Measurements from ENCODE around the gene USP7.

The USP7 gene

GRCh38 chr16:8952281-8952751 is 11.4 kb downstream of the USP7 start:
- no peak for DNase-seq (ENCODE audit: extremely low read depth, low read depth)
- H3K4me3 ChIP-seq (replicated peaks; ENCODE audit: low read depth, low read length) = no peak overlapping the region
- TF ChIP-seq, protein P1, sequence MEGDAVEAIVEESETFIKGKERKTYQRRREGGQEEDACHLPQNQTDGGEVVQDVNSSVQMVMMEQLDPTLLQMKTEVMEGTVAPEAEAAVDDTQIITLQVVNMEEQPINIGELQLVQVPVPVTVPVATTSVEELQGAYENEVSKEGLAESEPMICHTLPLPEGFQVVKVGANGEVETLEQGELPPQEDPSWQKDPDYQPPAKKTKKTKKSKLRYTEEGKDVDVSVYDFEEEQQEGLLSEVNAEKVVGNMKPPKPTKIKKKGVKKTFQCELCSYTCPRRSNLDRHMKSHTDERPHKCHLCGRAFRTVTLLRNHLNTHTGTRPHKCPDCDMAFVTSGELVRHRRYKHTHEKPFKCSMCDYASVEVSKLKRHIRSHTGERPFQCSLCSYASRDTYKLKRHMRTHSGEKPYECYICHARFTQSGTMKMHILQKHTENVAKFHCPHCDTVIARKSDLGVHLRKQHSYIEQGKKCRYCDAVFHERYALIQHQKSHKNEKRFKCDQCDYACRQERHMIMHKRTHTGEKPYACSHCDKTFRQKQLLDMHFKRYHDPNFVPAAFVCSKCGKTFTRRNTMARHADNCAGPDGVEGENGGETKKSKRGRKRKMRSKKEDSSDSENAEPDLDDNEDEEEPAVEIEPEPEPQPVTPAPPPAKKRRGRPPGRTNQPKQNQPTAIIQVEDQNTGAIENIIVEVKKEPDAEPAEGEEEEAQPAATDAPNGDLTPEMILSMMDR (IDR thresholded peaks at IDR 0.05; ENCODE audit: low read depth, low read length, missing control alignments) = no peak

- TF ChIP-seq, protein P1 (IDR thresholded peaks at IDR 0.05; ENCODE audit: low read depth, low read length, missing control alignments) = no peak
- no peak overlapping the region for H3K4me3 ChIP-seq (replicated peaks; ENCODE audit: low read depth, low read length)
- no peak for DNase-seq (ENCODE audit: extremely low read depth, low read depth)
These were observed 12.0 kb downstream of the USP7 start for GRCh38 chr16:8951447-8952280.

- DNase-seq (ENCODE audit: extremely low read depth, low read depth) = no peak
- TF ChIP-seq, protein P1 (IDR thresholded peaks at IDR 0.05; ENCODE audit: low read depth, low read length, missing control alignments) = no peak
- no peak overlapping the region for H3K4me3 ChIP-seq (replicated peaks; ENCODE audit: low read depth, low read length)
These were observed 13.1 kb downstream of the USP7 start for GRCh38 chr16:8950580-8951077.

- no peak for DNase-seq (ENCODE audit: extremely low read depth, low read depth)
- TF ChIP-seq, protein P1 (IDR thresholded peaks at IDR 0.05; ENCODE audit: low read depth, low read length, missing control alignments) = no peak
- no peak overlapping the region for H3K4me3 ChIP-seq (replicated peaks; ENCODE audit: low read depth, low read length)
These were observed 13.9 kb downstream of the USP7 start for GRCh38 chr16:8949536-8950418.

- H3K4me3 ChIP-seq (replicated peaks; ENCODE audit: low read depth, low read length) = no peak overlapping the region
- TF ChIP-seq, protein P1 (IDR thresholded peaks at IDR 0.05; ENCODE audit: low read depth, low read length, missing control alignments) = no peak
- no peak for DNase-seq (ENCODE audit: extremely low read depth, low read depth)
These were observed 14.9 kb downstream of the USP7 start for GRCh38 chr16:8948831-8949230.

GRCh38 chr16:8948069-8948593 is 15.6 kb downstream of the USP7 start:
- TF ChIP-seq, protein P1 (IDR thresholded peaks at IDR 0.05; ENCODE audit: low read depth, low read length, missing control alignments) = no peak
- no peak overlapping the region for H3K4me3 ChIP-seq (replicated peaks; ENCODE audit: low read depth, low read length)
- DNase-seq (ENCODE audit: extremely low read depth, low read depth) = no peak
